Psoas muscle (tissue), 8 donors: Measurements from ENCODE around the gene PCGF2. TPM values are rescaled to one million over a fixed set of nuclear protein-coding genes. Genes with fewer than 3 reads are reported as not detected.

Experiments
- ATAC-seq, 4 donors: fragments of 200-7000 bp; cut with Tn5 transposase; one replicate each; pipeline ENCODE4 v1.9.1; 2020; ENCODE audit warnings: moderate library complexity in 3 of 4, mild to moderate bottlenecking in 2 of 4
- DNase-seq, 2 donors: peaks; one replicate each; pipeline ENCODE4 v3.0.0-alpha.2; 2020
- H3K27ac ChIP-seq: fragments of 200-600 bp; one replicate; pipeline ENCODE4 v1.8.0; 2022
- H3K27me3 ChIP-seq, 3 donors: fragments of 200-600 bp in 1 of 3; one replicate each; pipeline versions ENCODE4 v1.6.1 to v1.8.0; 2013 to 2022; ENCODE audit warnings: low read length in 2 of 3, mild to moderate bottlenecking in 2 of 3, moderate library complexity in 1 of 3; ENCODE audit not compliant: insufficient read depth in 3 of 3
- H3K36me3 ChIP-seq, 2 donors: fragments of 200-600 bp in 1 of 2; one replicate each; pipeline versions ENCODE4 v1.6.1 to v1.8.0; 2013 to 2022; ENCODE audit warnings: low read depth in 1 of 2, mild to moderate bottlenecking in 1 of 2, moderate library complexity in 1 of 2; ENCODE audit not compliant: insufficient read depth in 1 of 2
- H3K4me1 ChIP-seq: fragments of 200-600 bp; one replicate; pipeline ENCODE4 v1.8.0; 2022
- H3K4me3 ChIP-seq: fragments of 200-600 bp; one replicate; pipeline ENCODE4 v1.8.0; 2022; ENCODE audit warnings: mild to moderate bottlenecking
- H3K9me3 ChIP-seq: fragments of 200-600 bp; one replicate; pipeline ENCODE4 v1.8.0; 2022
- CTCF ChIP-seq: fragments of 200-600 bp; IDR thresholded peaks from one replicate; pipeline ENCODE4 v1.8.0; 2022; ENCODE audit warnings: antibody characterized with exemption
- WGBS, 3 donors: extraction: QIAGEN DNeasy Blood & Tissue Kit; methylation state at CpG; one replicate each; pipeline versions ENCODE4 v1.1.6 to v1.1.7; 2013; 5-methylcytosine and 5-hydroxymethylcytosine counted together
- intact Hi-C, 2 donors: fragments of 100-400 bp; cut with DNase I; formaldehyde crosslinking; loops; one replicate each; pipeline versions ENCODE4 v1.11.0 to v1.14.2; 2022
- polyA plus RNA-seq, 3 donors: library from polyadenylated mRNA; stranded (reverse); fragments of 200-250 nt; gene quantifications; one replicate each; pipeline ENCODE4 v1.2.3, GENCODE V29; 2013
- total RNA-seq, 4 donors: library from RNA; stranded (reverse); fragmentation: NEBNext Ultra II Directional in 2 of 4; extraction: Animal tissue kit (Norgen Biotek cat#: 25700) in 2 of 4; gene quantifications; one replicate each; pipeline versions ENCODE4 v1.2.1 to v1.2.4, GENCODE V29; 2021 to 2023
- donor health status: healthy with polysubstance abuse.
- donor health status: DM: no; HTN: no; CAD: no; lungs with moderate emphysema.
- donor health status: Bipolar disorder and iron deficiency.
- donor health status: healthy.
- donor health status: DM: yes; HTN: yes; CAD: no.
- donor health status: DM: no; HTN: no; CAD: no.
- donor health status: DM: no; HTN: no; CAD: no.
- donor health status: DM: yes; HTN: yes; CAD: no.

The PCGF2 gene
- total and polyA plus RNA-seq, 7 donors, result 3.3 to 10.8 (median 7.1) TPM

DNA sequence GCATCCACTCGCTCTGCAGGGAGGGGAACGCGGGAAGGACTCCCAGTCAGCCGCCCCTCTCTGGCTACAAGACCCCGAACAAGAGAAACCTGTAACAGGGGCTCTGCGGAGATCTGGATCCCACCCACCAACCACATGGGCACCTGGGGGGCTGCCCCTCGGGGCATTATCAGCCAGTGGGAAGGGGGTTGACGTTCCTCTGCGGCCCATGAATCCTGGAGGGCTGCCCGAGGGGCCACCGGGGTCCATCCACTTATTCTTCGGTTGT, 1.8 kb upstream of the PCGF2 start:
- intact Hi-C loops, result loop anchor here in 1 of 2 donors (5.0 to 10.0 kb wide), 2 partner anchors 75 to 402 kb away; partner anchors contain the start of genes CWC25 and PLXDC1
- DNase-seq, result no peak
- H3K27ac ChIP-seq, result peak overlapping the region; percentile 65
- WGBS, 3 donors, result 8 to 9% (median 9%) methylated on average over 11 to 12 of the region's 12 CpGs
- H3K36me3 ChIP-seq, result peaks cover 3 to 16% of the 10 kb centered on the region in 2 donors
- no peaks in the 10 kb centered on the region for H3K9me3 ChIP-seq
- peak overlapping the region; percentile 66 for H3K4me3 ChIP-seq
- ATAC-seq, result no peak
- peaks cover 0 to 56% (median 8%) of the 10 kb centered on the region in 3 donors for H3K27me3 ChIP-seq
- no peak for TF ChIP-seq CTCF
- peaks cover 32% of the 10 kb centered on the region for H3K4me1 ChIP-seq

DNA sequence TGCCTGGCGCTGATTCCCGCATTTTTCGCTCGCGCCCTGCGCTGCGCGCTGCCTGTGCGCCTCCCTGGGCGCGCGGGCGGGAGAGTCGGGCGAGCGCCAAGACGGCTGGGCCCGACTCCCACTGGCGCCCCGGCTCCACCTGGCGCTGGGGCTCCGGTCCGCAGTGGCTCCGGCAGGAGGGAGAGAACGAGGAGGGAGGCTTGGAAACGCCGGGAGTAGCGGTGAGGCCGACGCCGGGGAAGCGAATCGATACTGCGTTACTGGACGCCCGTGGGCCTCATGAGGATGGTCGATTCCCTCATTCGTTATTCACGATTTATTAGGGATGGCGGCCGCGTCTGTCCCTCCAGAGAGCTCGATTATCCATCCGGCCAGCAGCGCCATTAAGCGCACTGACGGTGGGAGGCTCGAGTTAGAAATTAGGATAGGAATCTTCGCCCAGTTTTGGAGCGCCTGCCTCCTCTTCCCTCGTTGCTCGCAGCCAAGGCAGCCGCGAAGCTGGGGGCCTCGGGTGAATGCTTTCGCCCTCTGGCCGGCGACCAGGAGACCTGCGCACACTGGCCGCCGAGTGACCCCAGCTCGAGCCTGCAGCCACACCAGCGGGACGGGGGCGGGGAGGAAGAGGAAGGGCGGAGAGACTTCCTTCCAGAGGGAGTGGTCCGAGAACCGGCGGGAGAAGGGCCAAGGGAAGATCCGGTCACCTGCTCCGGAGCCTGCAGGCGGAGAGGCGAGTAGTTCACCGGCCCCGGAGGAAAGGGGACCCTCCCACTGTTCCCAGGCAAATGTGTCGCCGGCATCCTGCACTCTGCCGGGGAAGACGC, 1.3 kb upstream of the PCGF2 start:
- peak overlapping the region; percentile 66 for H3K4me3 ChIP-seq
- TF ChIP-seq CTCF, result no peak
- intact Hi-C loops, result loop anchor here in 1 of 2 donors (5.0 to 10.0 kb wide), 2 partner anchors 75 to 403 kb away; partner anchors contain the start of genes CWC25 and PLXDC1
- no peaks in the 10 kb centered on the region for H3K9me3 ChIP-seq
- H3K27me3 ChIP-seq, result peaks cover 0 to 56% (median 8%) of the 10 kb centered on the region in 3 donors
- H3K4me1 ChIP-seq, result peaks cover 27% of the 10 kb centered on the region
- ATAC-seq, result peak; percentile 18 to 21 (median 20)
- peak; percentile 90 to 91 for DNase-seq
- H3K27ac ChIP-seq, result peak overlapping the region; percentile 75
- H3K36me3 ChIP-seq, result peaks cover 0 to 11% of the 10 kb centered on the region in 2 donors
- 0 to 1% (median 1%) methylated on average over 66 to 79 of the region's 79 CpGs for WGBS, 3 donors

DNA sequence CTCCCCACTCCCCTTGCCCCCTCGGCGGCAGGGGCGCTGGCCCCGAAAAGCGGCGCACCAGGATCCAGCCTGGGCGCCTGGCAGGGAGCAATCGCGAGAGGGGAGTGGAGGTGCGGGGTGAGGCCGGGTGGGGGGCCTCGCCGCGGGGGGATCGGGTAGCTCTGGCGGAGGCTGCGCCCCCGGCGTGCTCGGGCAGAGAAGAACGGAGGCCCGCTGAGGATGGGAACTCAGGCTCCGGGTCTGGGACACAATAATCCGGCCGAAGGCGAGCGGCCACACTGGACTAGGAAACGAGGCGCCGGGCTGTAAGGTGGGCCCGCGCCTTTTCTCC, 721 bp upstream of the PCGF2 start:
- Histone ChIP-seq H3K4me1 (peaks cover 21% of the 10 kb centered on the region), H3K27ac (peak overlapping the region; percentile 75)
- ATAC-seq, result no peak

GRCh38 chr17:38747463-38748148, 530 bp downstream of the PCGF2 start:
- no peaks in the 10 kb centered on the region for H3K36me3 ChIP-seq
- 1 to 2% (median 1%) methylated on average over 52 to 64 of the region's 64 CpGs for WGBS, 3 donors
- intact Hi-C loops, result no loop called here
- peaks cover 0 to 56% (median 8%) of the 10 kb centered on the region in 3 donors for H3K27me3 ChIP-seq
- DNase-seq (peak; percentile 52 to 65), ATAC-seq (no peak)
- H3K4me3 ChIP-seq, result peak overlapping the region; percentile 66
- TF ChIP-seq CTCF, result peak; percentile 7
- peak overlapping the region; percentile 50 for H3K27ac ChIP-seq
- H3K4me1 ChIP-seq, result peaks cover 18% of the 10 kb centered on the region
- H3K9me3 ChIP-seq, result no peaks in the 10 kb centered on the region

More for the DNA sequence above, 721 bp upstream of the PCGF2 start:
- H3K4me3 ChIP-seq, result peak overlapping the region; percentile 66
- H3K36me3 ChIP-seq, result peaks cover 0 to 5% of the 10 kb centered on the region in 2 donors
- no peaks in the 10 kb centered on the region for H3K9me3 ChIP-seq
- WGBS, 3 donors, result 0 to 1% (median 1%) methylated on average over 30 to 32 of the region's 32 CpGs
- DNase-seq, result no peak
- peaks cover 0 to 56% (median 8%) of the 10 kb centered on the region in 3 donors for H3K27me3 ChIP-seq
- intact Hi-C loops, result no loop called here
- no peak for TF ChIP-seq CTCF
